GM12878 (cell line): ENCODE data around the gene FASTK. TPM values are rescaled to one million over a fixed set of nuclear protein-coding genes. Genes with fewer than 3 reads are reported as not detected.

Experiments used
- CEBPZ ChIP-seq: fragments of 150-350 bp; IDR thresholded peaks from 2 replicates; pipeline ENCODE4 v1.6.1; 2016; ENCODE audit warnings: low read depth, low read length
- CTCF ChIP-seq, 3 experiments: IDR thresholded peaks in 2 of 3; conservative IDR thresholded peaks in 1 of 3; 2 replicates each; pipeline ENCODE4 v1.5.1; 2011; ENCODE audit warnings: low read depth in 3 of 3, low read length in 3 of 3, mild to moderate bottlenecking in 3 of 3, control low read depth in 2 of 3, moderate library complexity in 2 of 3, inconsistent platforms in 1 of 3, mixed read lengths in 1 of 3; ENCODE audit not compliant: control insufficient read depth in 2 of 3, insufficient read depth in 1 of 3; ENCODE audit errors: extremely low read depth in 1 of 3
- DPF2 ChIP-seq: fragments of 450-650 bp; IDR thresholded peaks from 2 replicates; pipeline ENCODE4 v1.6.1; 2017; ENCODE audit warnings: mild to moderate bottlenecking
- EED ChIP-seq: sonication (generic); IDR thresholded peaks from 2 replicates; pipeline ENCODE4 v1.6.1; 2016; ENCODE audit warnings: antibody characterized with exemption, low read depth
- EGR1 ChIP-seq, 2 experiments: IDR thresholded peaks; 1 replicate in 1 of 2; 2 replicates in 1 of 2; pipeline ENCODE4 v1.6.1; 2011 to 2012; ENCODE audit warnings: low read depth in 2 of 2, low read length in 2 of 2, borderline replicate concordance in 1 of 2, mild to moderate bottlenecking in 1 of 2, moderate library complexity in 1 of 2
- ESRRA ChIP-seq: IDR thresholded peaks from 2 replicates; pipeline ENCODE4 v1.6.1; 2012; ENCODE audit warnings: mild to moderate bottlenecking, low read length, improper control_type of control experiment
- IRF5 ChIP-seq: fragments of 450-650 bp; IDR thresholded peaks from 2 replicates; pipeline ENCODE4 v1.6.1; 2017; ENCODE audit warnings: borderline replicate concordance
- KLF5 ChIP-seq: fragments of 450-650 bp; IDR thresholded peaks from 2 replicates; pipeline ENCODE4 v1.6.1; 2014; ENCODE audit warnings: mild to moderate bottlenecking; ENCODE audit not compliant: partially characterized antibody
- MAX ChIP-seq: IDR thresholded peaks from 2 replicates; pipeline ENCODE4 v1.6.1; 2012; ENCODE audit warnings: low read depth, low read length, improper control_type of control experiment
- MEF2B ChIP-seq: fragments of 450-650 bp; IDR thresholded peaks from 2 replicates; pipeline ENCODE4 v1.6.1; 2018; ENCODE audit warnings: mild to moderate bottlenecking, moderate library complexity; ENCODE audit not compliant: partially characterized antibody, poor library complexity, severe bottlenecking
- NFIC ChIP-seq: IDR thresholded peaks from 2 replicates; pipeline ENCODE4 v1.6.1; 2012; ENCODE audit warnings: low read depth, mild to moderate bottlenecking, inconsistent platforms, low read length, moderate library complexity
- NRF1 ChIP-seq: conservative IDR thresholded peaks from 2 replicates; pipeline ENCODE4 v1.6.1; 2011; ENCODE audit warnings: mild to moderate bottlenecking, low read depth, low read length, improper control_type of control experiment
- PRDM15 ChIP-seq: fragments of 450-650 bp; formaldehyde crosslinking; IDR thresholded peaks from 2 replicates; pipeline ENCODE4 v1.4.0; 2020; ENCODE audit warnings: mild to moderate bottlenecking, moderate library complexity
- RB1 ChIP-seq: fragments of 450-650 bp; formaldehyde crosslinking; IDR thresholded peaks from 2 replicates; pipeline ENCODE4 v1.6.1; 2017; ENCODE audit warnings: mild to moderate bottlenecking, borderline replicate concordance
- RCOR1 ChIP-seq: conservative IDR thresholded peaks from 2 replicates; pipeline ENCODE4 v1.6.1; 2012; ENCODE audit warnings: low read depth, low read length, improper control_type of control experiment
- SIN3A ChIP-seq: IDR thresholded peaks from 2 replicates; pipeline ENCODE4 v1.6.1; 2012; ENCODE audit warnings: low read depth, low read length, improper control_type of control experiment
- SREBF1 ChIP-seq: IDR thresholded peaks from 2 replicates; pipeline ENCODE4 v1.6.1; 2012; ENCODE audit warnings: mild to moderate bottlenecking, low read length
- SUZ12 ChIP-seq: fragments of 200-600 bp; sonication (generic); IDR thresholded peaks from one replicate; pipeline ENCODE4 v1.6.1; 2018; ENCODE audit warnings: antibody characterized with exemption, mild to moderate bottlenecking; ENCODE audit not compliant: unreplicated experiment
- TCF7 ChIP-seq: IDR thresholded peaks from 2 replicates; pipeline ENCODE4 v1.6.1; 2014; ENCODE audit warnings: antibody characterized with exemption, borderline replicate concordance
- polyA plus RNA-seq, 11 experiments: library from polyadenylated mRNA; depleted of rRNA in 4 of 11; unstranded in 6 of 11; stranded (reverse) in 5 of 11; fragments of >200 nt; fragmentation: Nextera tagmentation in 4 of 11; fragmentation: Illumina TruSeq in 1 of 11; extraction: Ambion mirVana in 4 of 11; extraction: Trizol in 1 of 11; gene quantifications; 1 replicate in 1 of 11; 2 replicates in 10 of 11; pipeline versions ENCODE4 v1.2.1 to v1.2.3, GENCODE V29; 2011 to 2016; ENCODE audit warnings: inconsistent platforms in 2 of 11, missing spikeins in 2 of 11, low read depth in 1 of 11
- total RNA-seq, 4 experiments: library from RNA; depleted of rRNA in 3 of 4; stranded (reverse); fragments of >200 nt in 3 of 4; fragmentation: Illumina TruSeq in 1 of 4; extraction: Trizol in 1 of 4; gene quantifications; 2 replicates each; pipeline versions ENCODE4 v1.2.1 to v1.2.3, GENCODE V29; 2013 to 2021

FASTK gene
- total and polyA plus RNA-seq, 10 of the 15 experiments (the other 5 are each of a cell fraction or from before 2014, with no cell fraction given) = 0.19 to 102 (median 54.5) TPM

GRCh38 chr7:151087245-151088018 is 6.8 kb upstream of the FASTK start (continued):
- TF ChIP-seq MAX (no peak), ESRRA (no peak), RCOR1 (no peak), RB1 (no peak), EGR1 (IDR thresholded peaks at IDR 0.05; ENCODE audit: borderline replicate concordance in 1 of 2, low read depth in 2 of 2, low read length in 2 of 2) (peak in 1 of 2 experiments; percentile 47; a peak in 1 of 3 replicates), NRF1 (no peak), KLF5 (no peak), CTCF (IDR thresholded peaks at IDR 0.05 in 2 of 3, conservative IDR thresholded peaks at IDR 0.05 in 1 of 3; ENCODE audit: control insufficient read depth in 2 of 3, extremely low read depth in 1 of 3, insufficient read depth in 1 of 3, low read depth in 3 of 3, low read length in 3 of 3) (peak in 2 of 3 experiments; percentile 32 to 48; a peak in 3 of 6 replicates), SIN3A (peak; percentile 53), SREBF1 (no peak), NFIC (no peak), EED (no peak), IRF5 (no peak), MEF2B (no peak), CEBPZ (no peak), TCF7 (no peak), DPF2 (peak; percentile 87; the same call in 1 of the 2 replicates), PRDM15 (CRISPR knock-in tag) (no peak), SUZ12 (no peak)
